Liver (tissue), 3 donors: ENCODE measurements around the gene RAB7A.

Experiments used
- ATF3 ChIP-seq: IDR thresholded peaks from 2 replicates; pipeline ENCODE4 v1.6.1; 2016; ENCODE audit warnings: antibody characterized with exemption
- CTCF ChIP-seq: fragments of 150-350 bp; IDR thresholded peaks from 2 replicates; pipeline ENCODE4 v1.5.1; 2017; ENCODE audit warnings: improper control_type of control experiment, low read depth, low read length; ENCODE audit not compliant: missing input control
- GABPA ChIP-seq, 2 donors: IDR thresholded peaks in 1 of 2; conservative IDR thresholded peaks in 1 of 2; 2 replicates each; pipeline ENCODE4 v1.6.1; 2016; ENCODE audit warnings: antibody characterized with exemption in 2 of 2, mild to moderate bottlenecking in 1 of 2, moderate library complexity in 1 of 2
- JUND ChIP-seq, 2 donors: IDR thresholded peaks; 2 replicates each; pipeline ENCODE4 v1.6.1; 2016; ENCODE audit warnings: antibody characterized with exemption in 2 of 2
- MAX ChIP-seq: IDR thresholded peaks from 2 replicates; pipeline ENCODE4 v1.6.1; 2016; ENCODE audit warnings: antibody characterized with exemption
- RAD21 ChIP-seq, 2 donors: IDR thresholded peaks; 2 replicates each; pipeline ENCODE4 v1.6.1; 2016; ENCODE audit warnings: antibody characterized with exemption in 2 of 2, mild to moderate bottlenecking in 2 of 2
- REST ChIP-seq: IDR thresholded peaks from 2 replicates; pipeline ENCODE4 v1.6.1; 2016; ENCODE audit warnings: antibody characterized with exemption, mild to moderate bottlenecking
- RXRA ChIP-seq, 2 donors: IDR thresholded peaks; 2 replicates each; pipeline ENCODE4 v1.6.1; 2017 to 2018; ENCODE audit warnings: antibody characterized with exemption in 2 of 2, mild to moderate bottlenecking in 1 of 2
- SP1 ChIP-seq: IDR thresholded peaks from 2 replicates; pipeline ENCODE4 v1.6.1; 2018; ENCODE audit warnings: antibody characterized with exemption, mild to moderate bottlenecking
- ZBTB33 ChIP-seq: IDR thresholded peaks from 2 replicates; pipeline ENCODE4 v1.6.1; 2016; ENCODE audit warnings: antibody characterized with exemption
- donor health status: healthy.
- donor health status: healthy.

- TF ChIP-seq ZBTB33 (no peak), ATF3 (no peak), GABPA (IDR thresholded peaks at IDR 0.05 in 1 of 2, conservative IDR thresholded peaks at IDR 0.05 in 1 of 2) (peak; percentile 55 to 86), RXRA (IDR thresholded peaks at IDR 0.05) (peak; percentile 81 to 83), CTCF (peak; percentile 98), SP1 (peak; percentile 75), JUND (IDR thresholded peaks at IDR 0.05) (no peak), MAX (peak; percentile 80), REST (peak; percentile 80), RAD21 (IDR thresholded peaks at IDR 0.05) (peak; percentile 93 to 94)
These were observed 45.2 kb upstream of the RAB7A start for GRCh38 chr3:128680603-128681368.
